ENCODE data around the gene ZNF564.

DNA sequence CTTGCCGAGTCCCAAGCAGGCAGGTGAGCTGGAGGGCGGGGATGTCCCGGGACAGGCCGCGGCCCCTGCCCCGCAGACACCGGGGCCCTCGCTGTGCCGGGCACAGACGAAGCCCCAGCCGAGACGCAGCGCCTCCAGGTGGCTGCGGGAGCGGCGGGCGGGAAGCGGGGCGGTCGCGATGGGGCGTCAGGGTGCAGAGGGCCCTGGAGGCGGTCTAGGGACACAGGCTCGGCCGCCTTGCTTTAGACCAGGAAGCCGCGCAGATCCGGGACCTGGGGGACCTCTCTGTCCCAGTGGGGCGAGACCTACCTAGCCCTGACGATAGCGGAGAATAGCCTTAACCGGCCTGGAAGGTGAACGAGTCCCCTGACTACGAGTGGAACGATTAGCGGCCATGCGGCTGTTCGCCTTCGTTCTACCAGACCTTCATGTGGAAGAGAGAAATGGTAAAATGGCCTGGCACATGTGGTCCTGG, 4.2 kb upstream of the ZNF564 start:
- TF ChIP-seq POLR2A (IDR thresholded peaks at IDR 0.05; ENCODE audit: borderline replicate concordance, extremely low read depth, insufficient read depth, insufficient read length) (no peak), EZH2phosphoT487 (IDR thresholded peaks at IDR 0.05; ENCODE audit: borderline replicate concordance) (no peak)
- TF ChIP-seq, protein P1, sequence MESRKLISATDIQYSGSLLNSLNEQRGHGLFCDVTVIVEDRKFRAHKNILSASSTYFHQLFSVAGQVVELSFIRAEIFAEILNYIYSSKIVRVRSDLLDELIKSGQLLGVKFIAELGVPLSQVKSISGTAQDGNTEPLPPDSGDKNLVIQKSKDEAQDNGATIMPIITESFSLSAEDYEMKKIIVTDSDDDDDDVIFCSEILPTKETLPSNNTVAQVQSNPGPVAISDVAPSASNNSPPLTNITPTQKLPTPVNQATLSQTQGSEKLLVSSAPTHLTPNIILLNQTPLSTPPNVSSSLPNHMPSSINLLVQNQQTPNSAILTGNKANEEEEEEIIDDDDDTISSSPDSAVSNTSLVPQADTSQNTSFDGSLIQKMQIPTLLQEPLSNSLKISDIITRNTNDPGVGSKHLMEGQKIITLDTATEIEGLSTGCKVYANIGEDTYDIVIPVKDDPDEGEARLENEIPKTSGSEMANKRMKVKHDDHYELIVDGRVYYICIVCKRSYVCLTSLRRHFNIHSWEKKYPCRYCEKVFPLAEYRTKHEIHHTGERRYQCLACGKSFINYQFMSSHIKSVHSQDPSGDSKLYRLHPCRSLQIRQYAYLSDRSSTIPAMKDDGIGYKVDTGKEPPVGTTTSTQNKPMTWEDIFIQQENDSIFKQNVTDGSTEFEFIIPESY (IDR thresholded peaks at IDR 0.05; ENCODE audit: extremely low read depth, insufficient replicate concordance, low read length) = no peak
- TF ChIP-seq, protein P2, sequence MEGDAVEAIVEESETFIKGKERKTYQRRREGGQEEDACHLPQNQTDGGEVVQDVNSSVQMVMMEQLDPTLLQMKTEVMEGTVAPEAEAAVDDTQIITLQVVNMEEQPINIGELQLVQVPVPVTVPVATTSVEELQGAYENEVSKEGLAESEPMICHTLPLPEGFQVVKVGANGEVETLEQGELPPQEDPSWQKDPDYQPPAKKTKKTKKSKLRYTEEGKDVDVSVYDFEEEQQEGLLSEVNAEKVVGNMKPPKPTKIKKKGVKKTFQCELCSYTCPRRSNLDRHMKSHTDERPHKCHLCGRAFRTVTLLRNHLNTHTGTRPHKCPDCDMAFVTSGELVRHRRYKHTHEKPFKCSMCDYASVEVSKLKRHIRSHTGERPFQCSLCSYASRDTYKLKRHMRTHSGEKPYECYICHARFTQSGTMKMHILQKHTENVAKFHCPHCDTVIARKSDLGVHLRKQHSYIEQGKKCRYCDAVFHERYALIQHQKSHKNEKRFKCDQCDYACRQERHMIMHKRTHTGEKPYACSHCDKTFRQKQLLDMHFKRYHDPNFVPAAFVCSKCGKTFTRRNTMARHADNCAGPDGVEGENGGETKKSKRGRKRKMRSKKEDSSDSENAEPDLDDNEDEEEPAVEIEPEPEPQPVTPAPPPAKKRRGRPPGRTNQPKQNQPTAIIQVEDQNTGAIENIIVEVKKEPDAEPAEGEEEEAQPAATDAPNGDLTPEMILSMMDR (IDR thresholded peaks at IDR 0.05 in 2 of 3, conservative IDR thresholded peaks at IDR 0.05 in 1 of 3; ENCODE audit: borderline replicate concordance in 1 of 3, insufficient read depth in 1 of 3, low read depth in 2 of 3, low read length in 2 of 3) = no peak
